Uterus (tissue), 2 donors: ENCODE data around the gene CABP7.

Experiments
- CTCF ChIP-seq, 4 experiments: fragments of 200-600 bp in 2 of 4; fragments of 450-650 bp in 2 of 4; sonication (generic) in 2 of 4; IDR thresholded peaks; one replicate each; pipeline ENCODE4 v1.5.1; 2016 to 2019; ENCODE audit warnings: antibody characterized with exemption in 4 of 4, mild to moderate bottlenecking in 2 of 4, moderate library complexity in 1 of 4
- POLR2A ChIP-seq, 2 donors: fragments of 450-650 bp; IDR thresholded peaks; one replicate each; pipeline ENCODE4 v1.6.1; 2016; ENCODE audit warnings: antibody characterized with exemption in 2 of 2, mild to moderate bottlenecking in 1 of 2, moderate library complexity in 1 of 2

GRCh38 chr22:29758068-29758622 lies 38.3 kb downstream of the CABP7 start:
- TF ChIP-seq CTCF (IDR thresholded peaks at IDR 0.05) = no peak
- no peak for TF ChIP-seq POLR2A (IDR thresholded peaks at IDR 0.05)
